SK-N-SH (cell line): Measurements from ENCODE around the gene CACNA2D3. TPM values are rescaled to one million over a fixed set of nuclear protein-coding genes. Genes with fewer than 3 reads are reported as not detected.

Experiments used
- CTCF ChIA-PET: fragments of 300-600, 350-600 bp; formaldehyde crosslinking; extraction: SDS; loops from one replicate; lab custom pipeline; 2021; lab: Yijun Ruan, JAX
- POLR2A ChIA-PET: fragments of 350-600 bp; sonication (Branson Sonifier 250); formaldehyde crosslinking; extraction: SDS; loops from one replicate; lab custom pipeline; 2020; ENCODE audit warnings: antibody characterized with exemption, inconsistent platforms; lab: Yijun Ruan, JAX
- DNase-seq: peaks from one replicate; pipeline ENCODE4 v3.0.0; 2012
- H2AFZ ChIP-seq: fragments of 200-600 bp; sonication (generic); 2 replicates; pipeline ENCODE4 v1.8.1; 2016; ENCODE audit warnings: antibody characterized with exemption, mild to moderate bottlenecking, low read depth
- H3F3A ChIP-seq: fragments of 200-600 bp; sonication (generic); replicated peaks from 2 replicates; pipeline ENCODE3; 2016; ENCODE audit warnings: antibody characterized with exemption, mild to moderate bottlenecking; ENCODE audit not compliant: insufficient read depth
- H3K27ac ChIP-seq, 2 experiments: fragments of 200-500 bp in 1 of 2; fragments of 200-600 bp in 1 of 2; sonication (Bioruptor generic) in 1 of 2; sonication (generic), shearing (Covaris generic) in 1 of 2; 2 replicates each; pipeline versions ENCODE4 v1.5.1 to v1.6.1; 2014 to 2016; ENCODE audit warnings: low read depth in 2 of 2, inconsistent platforms in 1 of 2, low read length in 1 of 2, mild to moderate bottlenecking in 1 of 2, mixed read lengths in 1 of 2
- H3K27me3 ChIP-seq: fragments of 200-600 bp; sonication (generic), shearing (Covaris generic); 2 replicates; pipeline ENCODE4 v1.6.1; 2016; ENCODE audit warnings: mixed run types; ENCODE audit not compliant: insufficient read depth
- H3K36me3 ChIP-seq, 2 experiments: fragments of 200-500 bp in 1 of 2; fragments of 200-600 bp in 1 of 2; sonication (Bioruptor generic) in 1 of 2; sonication (generic) in 1 of 2; replicated peaks in 1 of 2; 2 replicates each; pipeline versions ENCODE3 to v1.5.1; 2014 to 2016; ENCODE audit warnings: low read length in 1 of 2, mild to moderate bottlenecking in 1 of 2; ENCODE audit not compliant: insufficient read depth in 2 of 2, control insufficient read depth in 1 of 2
- H3K4me1 ChIP-seq, 2 experiments: fragments of 200-500 bp in 1 of 2; fragments of 200-600 bp in 1 of 2; sonication (Bioruptor generic) in 1 of 2; sonication (generic), shearing (Covaris generic) in 1 of 2; 2 replicates each; pipeline versions ENCODE4 v1.5.1 to v1.6.1; 2014 to 2016; ENCODE audit warnings: low read depth in 1 of 2, low read length in 1 of 2, mixed run types in 1 of 2; ENCODE audit not compliant: insufficient read depth in 2 of 2, control insufficient read depth in 1 of 2
- H3K4me2 ChIP-seq: fragments of 200-600 bp; sonication (generic), shearing (Covaris generic); 2 replicates; pipeline ENCODE4 v1.6.1; 2017; ENCODE audit warnings: mixed run types
- H3K4me3 ChIP-seq, 2 experiments: fragments of 200-500 bp in 1 of 2; fragments of 200-600 bp in 1 of 2; sonication (Bioruptor generic) in 1 of 2; sonication (generic), shearing (Covaris generic) in 1 of 2; 2 replicates each; pipeline versions ENCODE4 v1.5.1 to v1.8.1; 2014 to 2016; ENCODE audit warnings: low read depth in 2 of 2, inconsistent platforms in 1 of 2, low read length in 1 of 2, mild to moderate bottlenecking in 1 of 2, mixed read lengths in 1 of 2, moderate library complexity in 1 of 2
- H3K79me2 ChIP-seq: fragments of 200-600 bp; sonication (generic); 2 replicates; pipeline ENCODE4 v1.8.1; 2017; ENCODE audit warnings: mild to moderate bottlenecking; ENCODE audit not compliant: insufficient read depth
- H3K9ac ChIP-seq: fragments of 200-600 bp; sonication (generic); 2 replicates; pipeline ENCODE4 v1.6.1; 2017; ENCODE audit warnings: mixed run types
- H3K9me2 ChIP-seq: fragments of 200-600 bp; sonication (generic); 2 replicates; pipeline ENCODE4 v1.6.1; 2017; ENCODE audit warnings: mixed run types
- H3K9me3 ChIP-seq: fragments of 200-600 bp; sonication (generic); 2 replicates; pipeline ENCODE4 v1.6.1; 2017; ENCODE audit warnings: mixed run types, mild to moderate bottlenecking, moderate library complexity
- H4K20me1 ChIP-seq: fragments of 200-600 bp; sonication (generic); 2 replicates; pipeline ENCODE4 v1.6.1; 2017; ENCODE audit warnings: mild to moderate bottlenecking, mixed run types; ENCODE audit not compliant: insufficient read depth
- CTCF ChIP-seq: fragments of 200-600 bp; sonication (generic); IDR thresholded peaks from 2 replicates; pipeline ENCODE4 v1.6.1; 2017; ENCODE audit warnings: antibody characterized with exemption, mild to moderate bottlenecking, moderate library complexity
- ELF1 ChIP-seq: IDR thresholded peaks from 2 replicates; pipeline ENCODE4 v1.4.0; 2012
- EP300 ChIP-seq, 2 experiments: IDR thresholded peaks; 2 replicates each; pipeline versions ENCODE4 v1.4.0 to v1.6.1; 2012; ENCODE audit warnings: borderline replicate concordance in 1 of 2, low read depth in 1 of 2, low read length in 1 of 2
- EZH2phosphoT487 ChIP-seq: fragments of 200-600 bp; sonication (generic); IDR thresholded peaks from 2 replicates; pipeline ENCODE4 v1.6.1; 2017; ENCODE audit warnings: low read depth, mixed run types, mild to moderate bottlenecking, antibody characterized with exemption, moderate library complexity, borderline replicate concordance
- FOXM1 ChIP-seq: IDR thresholded peaks from 2 replicates; pipeline ENCODE4 v1.4.0; 2012; ENCODE audit warnings: low read depth, mild to moderate bottlenecking
- IRF3 ChIP-seq: fragments of 150-350 bp; IDR thresholded peaks from 2 replicates; pipeline ENCODE4 v1.6.1; 2016; ENCODE audit warnings: mild to moderate bottlenecking, low read depth, low read length
- MAX ChIP-seq: IDR thresholded peaks from 2 replicates; pipeline ENCODE4 v1.4.0; 2012; ENCODE audit warnings: low read depth
- NRF1 ChIP-seq: IDR thresholded peaks from 2 replicates; pipeline ENCODE4 v1.6.1; 2012; ENCODE audit warnings: low read depth, mild to moderate bottlenecking, low read length
- POLR2AphosphoS5 ChIP-seq: IDR thresholded peaks from 2 replicates; pipeline ENCODE4 v1.6.1; 2012; ENCODE audit warnings: low read depth, low read length
- RAD21 ChIP-seq: IDR thresholded peaks from 2 replicates; pipeline ENCODE4 v1.6.1; 2012; ENCODE audit warnings: mild to moderate bottlenecking, low read length
- RFX5 ChIP-seq: IDR thresholded peaks from 2 replicates; pipeline ENCODE4 v1.6.1; 2012; ENCODE audit warnings: mild to moderate bottlenecking, improper control_type of control experiment, low read length
- SIN3A ChIP-seq: IDR thresholded peaks from 2 replicates; pipeline ENCODE4 v1.6.1; 2012; ENCODE audit warnings: low read depth, mild to moderate bottlenecking, low read length, moderate library complexity, borderline replicate concordance
- WGBS: methylation state at CpG from one replicate; pipeline ENCODE4 v1.1.6; 2017; ENCODE audit warnings: low lambda C conversion rate; 5-methylcytosine and 5-hydroxymethylcytosine counted together
- polyA plus RNA-seq, 3 experiments: library from polyadenylated mRNA; depleted of rRNA; stranded (reverse); fragments of >200 nt; gene quantifications; 2 replicates each; pipeline ENCODE4 v1.2.3, GENCODE V29; 2012

CACNA2D3 gene
- polyA plus RNA-seq, 1 of the 3 experiments (the other 2 are of a cell fraction), result 0.15 TPM

GRCh38 chr3:54698054-54698453 lies 575.7 kb downstream of the CACNA2D3 start:
- Histone ChIP-seq H3K36me3 (no peaks in the 10 kb centered on the region), H3K27me3 (no peaks in the 10 kb centered on the region), H2AFZ (no peak overlapping the region), H3K9me2 (no peaks in the 10 kb centered on the region), H3K9ac (no peak overlapping the region), H3F3A (no peaks in the 10 kb centered on the region), H3K27ac (no peak overlapping the region), H3K4me2 (no peak overlapping the region), H4K20me1 (no peaks in the 10 kb centered on the region), H3K9me3 (no peaks in the 10 kb centered on the region), H3K4me1 (no peaks in the 10 kb centered on the region), H3K79me2 (no peaks in the 10 kb centered on the region), H3K4me3 (no peak overlapping the region)
- DNase-seq, result no peak
- TF ChIP-seq CTCF (no peak), IRF3 (no peak)
- ChIA-PET POLR2A (no interaction called here), CTCF (interaction anchor here (0.9 to 2.0 kb wide), 2 partner anchors 9 to 10 kb away, joined by 3 to 4 read pairs; no protein-coding TSS in a partner anchor)
- WGBS, result 10% methylated on average over 1 of the region's 1 CpG

- TF ChIP-seq RAD21 (no peak), EZH2phosphoT487 (no peak), NRF1 (no peak), ELF1 (no peak), CTCF (no peak), RFX5 (no peak), SIN3A (no peak), FOXM1 (no peak), MAX (no peak), POLR2AphosphoS5 (no peak), EP300 (IDR thresholded peaks at IDR 0.05; ENCODE audit: borderline replicate concordance in 1 of 2, low read depth in 1 of 2, low read length in 1 of 2) (no peak)
- no peak overlapping the region for H3K4me3 ChIP-seq
- no peaks in the 10 kb centered on the region for H3F3A ChIP-seq
- H3K4me1 ChIP-seq, result no peaks in the 10 kb centered on the region
- ChIA-PET CTCF (interaction anchor here (0.7 to 1.0 kb wide), 2 partner anchors 11 to 32 kb away, joined by 3 read pairs; no protein-coding TSS in a partner anchor), POLR2A (no interaction called here)
- H3K27ac ChIP-seq, result no peak overlapping the region
- no peaks in the 10 kb centered on the region for H3K9me2 ChIP-seq
- no peak overlapping the region for H2AFZ ChIP-seq
- no peaks in the 10 kb centered on the region for H3K27me3 ChIP-seq
- no peak for DNase-seq
- no peaks in the 10 kb centered on the region for H3K36me3 ChIP-seq
- no peak overlapping the region for H3K9ac ChIP-seq
- WGBS, result 17% methylated on average over 1 of the region's 1 CpG
- H4K20me1 ChIP-seq, result no peaks in the 10 kb centered on the region
- no peak overlapping the region for H3K4me2 ChIP-seq
- no peaks in the 10 kb centered on the region for H3K79me2 ChIP-seq
- no peaks in the 10 kb centered on the region for H3K9me3 ChIP-seq
Observed at GRCh38 chr3:54703923-54704322, 581.6 kb downstream of the CACNA2D3 start.
